GM19463 (cell line): ENCODE measurements around the gene FAM168A.

Experiments used
- ATAC-seq: cut with Tn5 transposase; IDR thresholded peaks from one replicate; pipeline ENCODE4 v1.9.1; 2021; ENCODE audit warnings: mild to moderate bottlenecking, moderate library complexity; ENCODE audit not compliant: unreplicated experiment

Gene FAM168A

DNA sequence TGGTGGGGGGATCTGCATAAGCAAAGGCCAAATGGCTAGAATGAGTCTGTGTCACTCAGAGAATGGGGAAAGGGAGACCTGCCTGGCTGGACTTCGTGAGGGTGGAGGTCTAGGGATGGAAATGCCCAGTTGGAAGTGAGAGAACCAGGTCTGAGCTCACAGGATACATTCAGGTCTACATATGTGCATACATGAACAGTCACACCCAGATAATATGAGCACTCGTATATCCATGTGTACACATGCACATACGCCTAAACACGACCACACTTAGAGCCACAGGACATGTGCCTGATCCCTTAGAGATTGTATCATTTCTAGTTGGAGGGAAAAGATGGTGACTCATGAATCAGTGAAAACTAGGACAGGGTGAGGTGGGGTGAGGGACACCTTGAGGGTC, 242.8 kb downstream of the FAM168A start:
- ATAC-seq, result no peak

DNA sequence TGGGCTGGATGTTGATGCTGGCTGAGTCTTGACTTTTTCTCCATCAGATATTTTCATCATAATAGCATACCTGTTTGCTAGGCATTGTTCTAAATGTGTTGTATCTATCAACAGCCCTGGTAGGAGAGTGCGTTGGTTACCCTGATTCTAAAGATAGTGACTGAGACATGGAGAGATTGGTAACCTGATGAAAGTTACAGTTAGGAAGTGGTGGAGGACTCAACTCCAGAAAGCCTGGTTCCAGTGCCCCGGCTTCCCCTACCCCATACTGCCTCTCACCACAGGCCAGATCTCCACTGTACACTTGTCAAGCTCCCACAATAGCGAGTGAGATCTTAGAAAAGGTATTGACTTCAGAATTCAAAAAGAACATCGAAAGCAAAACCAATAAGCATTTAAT, 244.5 kb downstream of the FAM168A start:
- ATAC-seq, result no peak

DNA sequence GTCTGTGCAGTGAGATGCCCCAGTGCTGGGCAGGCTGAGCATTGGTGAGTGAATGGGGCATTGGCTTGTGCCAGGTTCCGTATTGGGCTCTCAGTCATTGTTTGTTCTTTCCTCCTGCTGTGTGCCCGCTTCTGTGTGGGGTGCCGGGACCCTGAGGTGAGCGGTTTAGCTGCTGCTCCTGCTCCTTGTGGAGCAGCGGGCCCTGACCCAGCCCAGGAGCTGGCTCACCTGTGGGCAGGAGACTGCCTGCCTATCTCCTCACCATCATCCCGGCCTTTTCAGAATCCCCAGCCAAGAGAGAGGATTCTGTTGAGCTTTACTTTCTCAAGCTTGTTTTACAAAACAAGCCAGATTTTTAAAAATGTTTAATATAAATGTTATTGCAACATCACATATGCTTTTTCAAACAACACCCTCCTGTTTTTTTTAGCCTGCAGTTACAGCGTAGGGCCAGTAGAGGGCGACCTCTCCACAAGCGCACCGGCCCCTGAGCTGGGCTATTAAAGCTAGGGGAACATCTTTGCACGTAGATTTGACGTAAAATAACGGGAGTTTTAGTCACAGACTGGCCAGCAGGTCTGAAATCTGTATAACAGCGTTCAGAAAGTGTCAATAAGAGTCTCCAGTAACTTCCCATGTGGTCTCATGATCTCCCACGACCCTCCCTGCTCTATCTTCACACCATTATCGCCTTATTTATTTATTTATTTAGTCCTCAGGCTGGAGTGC, 246.8 kb downstream of the FAM168A start:
- ATAC-seq, result no peak
